Measurements from ENCODE around the gene MMP28. TPM values are rescaled to one million over a fixed set of nuclear protein-coding genes. Genes with fewer than 3 reads are reported as not detected.
A peak's percentile ranks its signal among the peaks of the same experiment; 100 is the strongest.

Gene MMP28
- total and polyA plus RNA-seq, 5 donors = 4.6 to 9.2 (median 5.7) TPM

GRCh38 chr17:35731917-35732805, 63.3 kb downstream of the MMP28 start:
- Histone ChIP-seq H3K27ac (ENCODE audit: low read length) (no peak overlapping the region), H3K27me3 (ENCODE audit: control insufficient read depth, insufficient read depth) (no peaks in the 10 kb centered on the region), H3K4me3 (ENCODE audit: low read length) (peak overlapping the region; percentile 71), H3K9me3 (ENCODE audit: control insufficient read depth, low read length) (no peaks in the 10 kb centered on the region), H3K4me1 (ENCODE audit: control insufficient read depth, insufficient read depth, low read length) (peaks cover 3% of the 10 kb centered on the region)
- DNase-seq (peak in 2 of 3 donors; percentile 58 to 60), ATAC-seq (peak; percentile 21 to 38)
- intact Hi-C loops (cut with DNase I) = no loop called here
- WGBS = 14% methylated on average over 47 of the region's 47 CpGs

GRCh38 chr17:35731239-35731916, 64.1 kb downstream of the MMP28 start, which contains the start of gene RASL10B:
TSS of gene RASL10B (plus strand) at chr17:35731639. CDS start at chr17:35735185, 3,546 bp downstream.
- Histone ChIP-seq H3K27ac (ENCODE audit: low read length) (no peak within 1 kb of the TSS), H3K9me3 (ENCODE audit: control insufficient read depth, low read length) (no peaks in the 10 kb centered on the region), H3K4me1 (ENCODE audit: control insufficient read depth, insufficient read depth, low read length) (peaks cover 7% of the 10 kb centered on the region), H3K4me3 (ENCODE audit: low read length) (peak within 1 kb of the TSS; percentile 71), H3K27me3 (ENCODE audit: control insufficient read depth, insufficient read depth) (no peaks in the 10 kb centered on the region)
- peak; percentile 75 to 83 for ATAC-seq
- intact Hi-C loops (cut with DNase I) = no loop called here
- peak in 2 of 3 donors; percentile 84 to 85 for DNase-seq
- WGBS = 3% methylated on average over 44 of the region's 44 CpGs

GRCh38 chr17:35730400-35731005, 64.9 kb downstream of the MMP28 start:
- intact Hi-C loops (cut with DNase I) = no loop called here
- Histone ChIP-seq H3K4me1 (ENCODE audit: control insufficient read depth, insufficient read depth, low read length) (peaks cover 7% of the 10 kb centered on the region), H3K9me3 (ENCODE audit: control insufficient read depth, low read length) (no peaks in the 10 kb centered on the region), H3K4me3 (ENCODE audit: low read length) (no peak overlapping the region), H3K27ac (ENCODE audit: low read length) (no peak overlapping the region), H3K27me3 (ENCODE audit: control insufficient read depth, insufficient read depth) (no peaks in the 10 kb centered on the region)
- DNase-seq (no peak), ATAC-seq (no peak)
- WGBS = 83% methylated on average over 10 of the region's 10 CpGs

- intact Hi-C loops (cut with DNase I) = loop anchor here in 1 of 4 donors (5.0 kb wide), 1 partner anchor 57 kb away; no protein-coding TSS in a partner anchor
- 86% methylated on average over 4 of the region's 4 CpGs for WGBS
- Histone ChIP-seq H3K27ac (ENCODE audit: low read length) (no peak overlapping the region), H3K4me1 (ENCODE audit: control insufficient read depth, insufficient read depth, low read length) (peaks cover 7% of the 10 kb centered on the region), H3K9me3 (ENCODE audit: control insufficient read depth, low read length) (no peaks in the 10 kb centered on the region), H3K4me3 (ENCODE audit: low read length) (no peak overlapping the region), H3K27me3 (ENCODE audit: control insufficient read depth, insufficient read depth) (no peaks in the 10 kb centered on the region)
- DNase-seq (no peak), ATAC-seq (no peak)
Observed at GRCh38 chr17:35729405-35729833, 66.0 kb downstream of the MMP28 start.

GRCh38 chr17:35728551-35728950, 66.9 kb downstream of the MMP28 start:
- H3K27me3 ChIP-seq (ENCODE audit: control insufficient read depth, insufficient read depth) = no peaks in the 10 kb centered on the region
- WGBS = 93% methylated on average over 3 of the region's 3 CpGs
- no peak overlapping the region for H3K4me3 ChIP-seq (ENCODE audit: low read length)
- H3K4me1 ChIP-seq (ENCODE audit: control insufficient read depth, insufficient read depth, low read length) = peaks cover 7% of the 10 kb centered on the region
- H3K27ac ChIP-seq (ENCODE audit: low read length) = no peak overlapping the region
- intact Hi-C loops (cut with DNase I) = loop anchor here in 1 of 4 donors (5.0 kb wide), 1 partner anchor 56 kb away; no protein-coding TSS in a partner anchor
- ATAC-seq (no peak), DNase-seq (no peak)
- no peaks in the 10 kb centered on the region for H3K9me3 ChIP-seq (ENCODE audit: control insufficient read depth, low read length)

- Histone ChIP-seq H3K27ac (ENCODE audit: low read length) (no peak overlapping the region), H3K4me3 (ENCODE audit: low read length) (no peak overlapping the region), H3K4me1 (ENCODE audit: control insufficient read depth, insufficient read depth, low read length) (peaks cover 7% of the 10 kb centered on the region), H3K9me3 (ENCODE audit: control insufficient read depth, low read length) (no peaks in the 10 kb centered on the region), H3K27me3 (ENCODE audit: control insufficient read depth, insufficient read depth) (no peaks in the 10 kb centered on the region)
- DNase-seq = no peak
- intact Hi-C loops (cut with DNase I) = loop anchor here in 1 of 4 donors (5.0 kb wide), 1 partner anchor 55 kb away; no protein-coding TSS in a partner anchor
- WGBS = 84% methylated on average over 5 of the region's 5 CpGs
- no peak for ATAC-seq
Observed at GRCh38 chr17:35727635-35728034, 67.8 kb downstream of the MMP28 start.

- no peak for DNase-seq
- 59% methylated on average over 5 of the region's 5 CpGs for WGBS
- intact Hi-C loops (cut with DNase I) = loop anchor here in 1 of 4 donors (5.0 kb wide), 1 partner anchor 55 kb away; no protein-coding TSS in a partner anchor
- H3K4me1 ChIP-seq (ENCODE audit: control insufficient read depth, insufficient read depth, low read length) = peaks cover 7% of the 10 kb centered on the region
- H3K27me3 ChIP-seq (ENCODE audit: control insufficient read depth, insufficient read depth) = no peaks in the 10 kb centered on the region
- H3K4me3 ChIP-seq (ENCODE audit: low read length) = no peak overlapping the region
- ATAC-seq = no peak
- no peaks in the 10 kb centered on the region for H3K9me3 ChIP-seq (ENCODE audit: control insufficient read depth, low read length)
- peak overlapping the region; percentile 6 for H3K27ac ChIP-seq (ENCODE audit: low read length)
Observed at GRCh38 chr17:35726953-35727460, 68.4 kb downstream of the MMP28 start.

- WGBS = 40% methylated on average over 6 of the region's 6 CpGs
- DNase-seq (peak; percentile 66 to 83 (median 82)), ATAC-seq (peak in 1 of 2 donors; percentile 27)
- H3K27me3 ChIP-seq (ENCODE audit: control insufficient read depth, insufficient read depth) = no peaks in the 10 kb centered on the region
- H3K4me3 ChIP-seq (ENCODE audit: low read length) = no peak overlapping the region
- peaks cover 7% of the 10 kb centered on the region for H3K4me1 ChIP-seq (ENCODE audit: control insufficient read depth, insufficient read depth, low read length)
- H3K27ac ChIP-seq (ENCODE audit: low read length) = peak overlapping the region; percentile 6
- H3K9me3 ChIP-seq (ENCODE audit: control insufficient read depth, low read length) = no peaks in the 10 kb centered on the region
- intact Hi-C loops (cut with DNase I) = loop anchor here in 1 of 4 donors (5.0 kb wide), 1 partner anchor 54 kb away; no protein-coding TSS in a partner anchor
Observed at GRCh38 chr17:35726127-35726952, 69.1 kb downstream of the MMP28 start.

- Histone ChIP-seq H3K4me1 (ENCODE audit: control insufficient read depth, insufficient read depth, low read length) (peaks cover 5% of the 10 kb centered on the region), H3K9me3 (ENCODE audit: control insufficient read depth, low read length) (no peaks in the 10 kb centered on the region), H3K27me3 (ENCODE audit: control insufficient read depth, insufficient read depth) (no peaks in the 10 kb centered on the region), H3K4me3 (ENCODE audit: low read length) (no peak overlapping the region), H3K27ac (ENCODE audit: low read length) (no peak overlapping the region)
- DNase-seq (no peak), ATAC-seq (peak in 1 of 2 donors; percentile 35)
- WGBS = 67% methylated on average over 2 of the region's 2 CpGs
- intact Hi-C loops (cut with DNase I) = loop anchor here in 1 of 4 donors (5.0 kb wide), 1 partner anchor 53 kb away; no protein-coding TSS in a partner anchor
Observed at GRCh38 chr17:35725802-35726126, 69.7 kb downstream of the MMP28 start.

- ATAC-seq (no peak), DNase-seq (no peak)
- H3K27ac ChIP-seq (ENCODE audit: low read length) = no peak overlapping the region
- H3K27me3 ChIP-seq (ENCODE audit: control insufficient read depth, insufficient read depth) = no peaks in the 10 kb centered on the region
- no peak overlapping the region for H3K4me3 ChIP-seq (ENCODE audit: low read length)
- intact Hi-C loops (cut with DNase I) = loop anchor here in 1 of 4 donors (5.0 kb wide), 1 partner anchor 53 kb away; no protein-coding TSS in a partner anchor
- 89% methylated on average over 4 of the region's 4 CpGs for WGBS
- peaks cover 5% of the 10 kb centered on the region for H3K4me1 ChIP-seq (ENCODE audit: control insufficient read depth, insufficient read depth, low read length)
- H3K9me3 ChIP-seq (ENCODE audit: control insufficient read depth, low read length) = no peaks in the 10 kb centered on the region
Observed at GRCh38 chr17:35725058-35725457, 70.4 kb downstream of the MMP28 start.

Data from right cardiac atrium (tissue), 5 donors.